Left forelimb (tissue), 1 donor: ENCODE measurements around the gene JADE2.
"Not testable (repeated sequence)": the region's sequence is repeated elsewhere in the genome, so short reads cannot be mapped to it uniquely, and the experiment has no call there.

Experiments
- DNase-seq: peaks from one replicate; pipeline ENCODE4 v3.0.0-alpha.2; 2018; ENCODE audit warnings: low spot score

Gene JADE2

GRCh38 chr5:134524826-134525682 is at the start of gene JADE2:
JADE2 (plus strand) TSS chr5:134525670; CDS start chr5:134535858, 10,188 bp downstream.
- DNase-seq, result no peak

DNA sequence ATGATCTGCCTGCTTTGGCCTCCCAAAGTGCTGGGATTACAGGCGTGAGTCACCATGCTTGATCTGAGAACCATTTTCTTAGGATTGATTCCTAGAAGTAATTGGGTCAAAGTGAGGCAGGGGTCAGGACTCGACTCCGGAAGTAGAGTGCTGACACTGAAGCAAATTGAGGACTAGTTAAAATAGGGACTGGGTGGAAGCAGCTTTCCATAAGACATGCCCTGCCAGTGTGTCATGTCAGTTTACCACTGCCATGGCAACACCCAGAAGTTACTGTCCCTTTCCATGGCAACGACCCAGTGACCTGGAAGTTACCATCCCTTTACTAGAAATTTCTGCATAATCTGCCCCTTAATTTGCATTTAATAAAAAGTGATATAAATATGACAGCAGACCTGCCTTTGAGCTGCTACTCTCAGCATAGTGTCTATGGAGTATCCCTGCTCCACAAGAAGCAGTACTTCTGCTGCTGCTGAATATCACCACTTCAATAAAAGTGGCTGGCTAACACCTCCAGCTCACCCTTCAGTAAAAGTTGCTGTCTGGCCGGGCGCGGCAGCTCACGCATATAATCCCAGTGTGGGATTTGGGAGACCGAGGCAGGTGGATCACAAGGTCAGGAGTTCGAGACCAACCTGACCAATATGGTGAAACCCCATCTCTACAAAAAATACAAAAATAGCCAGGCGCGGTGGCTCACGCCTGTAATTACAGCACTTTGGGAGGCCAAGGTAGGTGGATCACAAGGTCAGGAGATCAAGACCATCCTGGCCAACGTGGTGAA is 47.8 kb upstream of the JADE2 start:
- no peak for DNase-seq

GRCh38 chr5:134479839-134480238 is 45.6 kb upstream of the JADE2 start:
- DNase-seq, result no peak

DNA sequence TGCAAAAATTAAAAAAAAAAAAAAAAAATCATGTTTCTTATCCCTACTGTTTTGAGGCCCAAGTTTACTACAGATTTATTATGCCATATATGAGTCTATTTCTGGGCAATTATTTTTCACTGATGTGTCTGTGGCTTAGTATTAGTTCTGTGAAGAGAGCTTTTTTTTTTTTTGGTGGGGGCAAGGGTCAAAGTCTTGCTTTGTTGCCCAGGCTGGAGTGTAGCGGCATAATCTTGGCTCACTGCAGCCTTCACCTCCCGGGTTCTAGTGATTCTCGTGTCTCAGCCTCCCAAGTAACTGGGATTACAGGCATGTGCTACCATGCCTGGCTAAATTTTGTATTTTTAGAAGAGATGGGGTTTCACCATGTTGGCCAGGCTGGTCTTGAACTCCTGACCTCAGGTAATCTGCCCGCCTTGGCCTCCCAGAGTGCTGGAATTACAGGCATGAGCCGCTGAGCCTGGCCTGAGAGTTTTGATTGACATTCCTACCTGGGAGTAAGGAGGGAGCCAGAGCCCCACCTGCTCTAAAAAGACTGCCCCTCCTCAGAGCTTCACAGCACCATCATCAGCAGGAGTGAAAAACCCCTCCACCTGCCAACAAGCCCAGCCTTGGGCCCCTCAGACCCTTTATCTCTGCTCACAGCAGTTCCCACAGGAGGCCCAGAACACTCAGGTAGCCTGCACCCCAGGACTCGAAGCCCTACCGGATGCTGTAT is 36.1 kb upstream of the JADE2 start:
- DNase-seq, result no peak

GRCh38 chr5:134490255-134490924 is 35.1 kb upstream of the JADE2 start:
- no peak for DNase-seq

DNA sequence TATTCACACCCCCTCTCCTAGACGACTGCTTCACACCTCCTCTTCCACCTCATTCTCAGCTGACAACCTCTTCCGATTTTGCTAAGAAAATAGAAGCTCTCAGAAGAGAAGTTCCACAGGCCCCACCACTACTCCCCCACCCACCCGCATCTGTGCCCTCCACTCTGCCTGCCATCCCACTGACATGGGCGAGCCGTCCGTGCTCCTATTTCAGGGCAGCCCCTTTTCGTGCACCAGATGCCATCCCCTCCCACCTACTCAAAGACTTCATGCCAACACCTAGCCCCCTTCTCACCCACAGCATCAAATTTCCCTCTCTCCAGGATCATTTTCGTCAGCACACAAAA is 34.6 kb upstream of the JADE2 start:
- DNase-seq, result no peak

GRCh38 chr5:134491841-134492442 is 33.5 kb upstream of the JADE2 start:
- DNase-seq, result no peak

DNA sequence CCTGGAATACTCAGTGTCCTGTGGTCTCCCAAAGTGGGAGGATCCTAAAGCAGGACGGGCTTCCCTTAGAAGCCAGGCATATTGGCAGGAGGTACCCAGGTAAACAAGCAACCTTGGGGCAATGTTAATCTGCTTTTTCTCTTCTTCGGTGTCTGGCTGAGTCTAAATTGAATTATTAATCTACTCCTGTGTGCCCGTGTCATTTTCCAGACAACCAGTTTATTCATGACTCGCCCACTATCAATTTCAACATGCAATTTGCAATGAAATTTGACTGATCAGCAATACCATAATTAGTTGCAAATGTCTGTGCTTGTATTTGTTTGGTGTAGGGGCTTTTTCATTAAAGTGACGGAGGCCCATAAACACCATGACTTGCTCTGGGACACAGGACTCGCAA is 32.9 kb upstream of the JADE2 start:
- DNase-seq, result no peak

- no peak for DNase-seq
Observed at GRCh38 chr5:134493461-134494055, 31.9 kb upstream of the JADE2 start.

DNA sequence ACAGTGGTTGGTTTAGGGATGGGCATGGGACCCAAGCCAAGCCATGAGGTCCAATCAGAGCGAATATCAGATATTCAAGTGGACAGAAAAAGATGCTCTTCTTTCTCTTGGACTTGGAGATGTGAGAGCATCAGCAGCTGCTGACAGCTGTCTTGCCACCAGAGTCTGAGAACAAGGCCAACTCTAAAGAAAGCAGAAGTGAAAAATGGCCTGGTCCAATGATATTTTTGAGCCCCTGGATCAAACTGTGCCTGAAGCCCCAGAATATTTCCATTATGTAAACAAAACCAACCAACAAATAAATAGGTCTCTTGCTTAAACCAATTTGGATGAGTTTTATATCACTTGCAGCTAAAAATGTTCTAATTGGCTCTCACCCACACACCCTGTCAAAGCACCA is 30.7 kb upstream of the JADE2 start:
- DNase-seq, result no peak

- DNase-seq, result not testable (repeated sequence)
Observed at GRCh38 chr5:134499905-134500304, 25.6 kb upstream of the JADE2 start.

DNA sequence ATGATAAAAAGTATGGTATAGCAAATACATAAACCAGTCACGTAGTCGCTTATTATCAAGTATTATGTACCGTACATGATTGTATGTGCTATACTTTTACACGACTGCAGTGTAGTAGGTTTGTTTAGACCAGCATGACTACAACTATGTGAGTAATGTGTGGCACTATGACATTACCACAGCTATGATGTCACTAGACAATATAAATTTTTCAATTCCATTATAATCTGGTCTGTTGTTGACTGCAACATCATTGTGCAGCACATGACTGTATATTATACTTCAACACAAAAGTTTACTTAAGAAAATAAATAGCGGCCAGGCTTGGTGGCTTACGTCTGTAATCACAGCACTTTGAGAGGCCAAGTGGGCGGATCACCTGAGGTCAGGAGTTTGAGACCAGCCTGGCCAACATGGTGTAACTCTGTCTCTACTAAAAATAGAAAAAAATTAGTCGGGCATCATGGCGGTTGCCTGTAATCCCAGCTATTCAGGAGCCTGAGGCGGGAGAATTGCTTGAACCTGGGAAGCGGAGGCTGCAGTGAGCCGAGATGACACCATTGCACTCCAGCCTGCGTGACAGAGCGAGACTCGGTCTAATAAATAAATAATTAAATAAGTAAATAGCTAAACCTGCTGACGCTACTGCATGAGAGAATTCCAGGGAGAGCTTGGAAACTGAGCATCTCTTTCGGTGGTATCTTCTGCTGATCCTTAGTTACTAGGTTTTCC is 24.6 kb upstream of the JADE2 start:
- DNase-seq, result no peak

DNA sequence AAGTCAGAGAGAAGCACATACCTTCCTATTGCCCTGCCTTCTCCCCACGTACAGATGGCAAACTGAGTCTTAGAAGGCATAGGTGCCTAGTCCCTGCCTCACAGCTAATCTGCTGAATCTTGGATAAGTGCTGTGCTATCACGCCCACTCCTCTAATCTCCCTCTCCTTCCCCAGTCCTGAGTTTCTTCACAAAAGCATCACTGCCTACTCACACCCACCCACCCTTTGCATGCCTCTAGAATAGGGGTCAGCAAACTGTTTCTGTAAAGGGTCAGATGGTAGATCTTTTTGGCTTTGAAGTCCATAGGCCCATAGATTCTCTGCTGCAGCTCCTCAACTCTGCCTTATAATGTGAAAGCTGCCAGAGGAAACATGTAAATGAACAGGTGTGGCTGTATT is 23.2 kb upstream of the JADE2 start:
- no peak for DNase-seq

DNA sequence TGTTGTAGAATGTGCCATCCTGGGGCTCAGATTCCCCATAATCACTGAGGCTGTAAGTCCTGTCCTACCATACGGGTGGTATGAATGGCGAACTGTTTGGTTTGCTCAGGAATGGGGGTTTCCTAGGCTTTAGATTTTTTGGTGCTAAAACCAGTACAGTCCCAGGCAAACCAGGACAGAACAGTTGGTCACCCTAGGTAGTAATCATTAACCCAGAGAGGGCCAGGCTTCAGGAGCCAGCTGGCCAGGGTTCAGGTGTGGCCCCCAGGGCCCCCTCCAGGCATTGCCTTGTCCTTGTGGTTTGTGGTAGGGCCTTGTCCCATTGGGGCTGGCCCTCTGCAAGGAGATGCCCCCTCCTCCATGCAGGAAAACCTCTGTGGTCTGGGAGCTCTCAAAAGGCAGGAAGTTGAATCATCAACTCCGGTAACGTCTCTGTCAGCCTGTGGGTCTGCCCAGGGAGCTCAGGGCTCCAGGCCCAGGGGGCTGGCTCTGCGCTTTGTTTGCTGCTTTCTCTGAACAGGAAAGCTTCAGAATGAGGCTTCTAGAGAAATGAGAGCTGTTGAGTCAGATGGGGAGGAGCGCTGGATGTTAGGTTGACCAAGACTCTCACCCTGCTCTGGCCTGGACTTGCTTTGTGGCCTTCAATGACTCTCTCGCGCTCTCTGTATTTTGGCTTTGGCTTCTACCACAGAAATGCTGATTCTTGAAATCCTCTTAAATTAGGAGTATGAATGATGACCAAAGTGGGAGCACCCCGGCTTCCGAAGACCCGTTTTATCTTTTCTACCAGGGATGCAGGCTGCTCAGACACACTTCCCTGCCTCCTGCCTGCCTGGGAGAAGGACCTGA is 22.2 kb upstream of the JADE2 start:
- peak; percentile 72 for DNase-seq

DNA sequence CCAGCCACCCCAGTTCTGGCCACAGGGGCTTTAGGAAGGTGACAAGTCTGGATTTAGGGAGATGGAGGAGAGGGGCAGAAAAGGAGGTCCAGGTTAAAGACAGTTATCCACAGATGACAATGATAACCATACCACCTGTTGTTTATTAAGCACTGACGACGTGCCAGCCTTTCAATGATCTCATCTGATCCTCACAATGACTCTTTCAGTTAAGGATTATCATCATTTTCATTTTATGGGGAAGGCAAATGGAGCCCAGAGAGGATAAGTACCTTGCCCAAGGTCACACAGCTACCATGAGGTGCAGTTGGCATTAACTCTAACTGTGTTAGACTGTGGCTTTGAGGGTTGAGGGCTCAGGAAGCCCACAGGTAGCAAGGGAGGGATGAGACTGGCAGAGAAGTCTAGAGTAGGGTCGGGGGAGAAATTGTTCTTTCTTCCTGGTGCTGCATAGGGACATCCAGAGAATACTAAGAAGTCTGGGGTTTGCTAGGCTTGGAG is 21.5 kb upstream of the JADE2 start:
- no peak for DNase-seq

DNA sequence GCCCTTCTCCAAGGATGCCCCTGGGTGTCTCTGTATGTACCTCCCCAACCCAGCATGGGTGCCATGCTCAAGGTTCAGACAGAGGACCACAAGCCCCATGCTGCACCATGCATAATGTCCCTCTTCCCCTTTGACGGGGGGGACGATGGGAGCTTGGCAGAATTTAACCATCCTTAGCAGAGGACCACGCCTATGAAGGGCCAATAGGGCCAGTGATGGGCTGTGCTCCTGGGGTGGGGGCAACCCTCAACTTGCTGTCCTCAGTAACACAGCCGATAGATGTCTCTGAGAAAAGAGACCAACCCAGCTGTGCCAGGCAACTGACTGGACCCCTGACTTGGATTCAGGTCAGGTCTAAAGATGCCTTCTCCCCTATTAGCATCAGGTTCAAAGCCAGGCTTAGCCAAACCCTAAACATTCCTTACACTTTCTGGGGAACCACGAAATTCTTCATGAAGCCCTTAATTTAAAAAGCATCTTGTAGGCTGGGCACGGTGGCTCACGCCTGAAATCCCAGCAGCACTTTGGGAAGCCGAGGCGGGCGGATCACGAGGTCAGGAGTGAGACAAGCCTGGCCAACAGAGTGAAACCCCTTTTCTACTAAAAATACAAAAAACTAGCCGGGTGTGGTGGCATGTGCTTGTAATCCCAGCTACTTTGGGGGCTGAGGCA is 20.7 kb upstream of the JADE2 start:
- DNase-seq, result no peak

GRCh38 chr5:134506054-134507039 is 19.1 kb upstream of the JADE2 start:
- DNase-seq, result no peak

- no peak for DNase-seq
Observed at GRCh38 chr5:134507452-134507851, 18.0 kb upstream of the JADE2 start.
